Spleen (tissue), 11 donors: ENCODE measurements around the gene NRN1. TPM values are rescaled to one million over a fixed set of nuclear protein-coding genes. Genes with fewer than 3 reads are reported as not detected.

Source experiments
- DNase-seq: peaks from one replicate; pipeline ENCODE4 v3.0.0-alpha.2; 2020
- H3K27ac ChIP-seq, 8 donors: fragments of 200-600 bp; sonication (generic) in 7 of 8; 1 replicate in 4 of 8; 2 replicates in 4 of 8; pipeline versions ENCODE4 v1.5.0 to v1.8.0; 2016 to 2021; ENCODE audit warnings: inconsistent platforms in 4 of 8, mild to moderate bottlenecking in 4 of 8, moderate library complexity in 1 of 8
- H3K27me3 ChIP-seq, 7 donors: fragments of 200-600 bp; sonication (generic) in 6 of 7; replicated peaks in 1 of 7; 1 replicate in 4 of 7; 2 replicates in 3 of 7; pipeline versions ENCODE4 v1.5.0 to v1.8.0; 2016 to 2021; ENCODE audit warnings: inconsistent platforms in 3 of 7, mild to moderate bottlenecking in 1 of 7
- H3K36me3 ChIP-seq, 6 donors: fragments of 200-600 bp; sonication (generic) in 5 of 6; 1 replicate in 4 of 6; 2 replicates in 2 of 6; pipeline versions ENCODE4 v1.5.0 to v1.8.0; 2016 to 2021; ENCODE audit warnings: inconsistent platforms in 2 of 6
- H3K4me1 ChIP-seq, 6 donors: fragments of 200-600 bp; sonication (generic) in 5 of 6; 1 replicate in 3 of 6; 2 replicates in 3 of 6; pipeline versions ENCODE4 v1.5.0 to v1.8.0; 2016 to 2021; ENCODE audit warnings: inconsistent platforms in 3 of 6
- H3K4me3 ChIP-seq, 8 donors: fragments of 200-600 bp; sonication (generic) in 7 of 8; 1 replicate in 4 of 8; 2 replicates in 4 of 8; pipeline versions ENCODE4 v1.5.0 to v1.8.0; 2016 to 2021; ENCODE audit warnings: inconsistent platforms in 4 of 8, mild to moderate bottlenecking in 4 of 8, moderate library complexity in 2 of 8
- H3K9me3 ChIP-seq, 8 donors: fragments of 200-600 bp; sonication (generic) in 7 of 8; 1 replicate in 4 of 8; 2 replicates in 4 of 8; pipeline versions ENCODE4 v1.5.0 to v1.8.0; 2016 to 2021; ENCODE audit warnings: inconsistent platforms in 4 of 8
- POLR2A ChIP-seq, 3 donors: fragments of 450-650 bp; IDR thresholded peaks; one replicate each; pipeline ENCODE4 v1.5.1; 2017; ENCODE audit warnings: antibody characterized with exemption in 3 of 3, mild to moderate bottlenecking in 1 of 3
- POLR2AphosphoS5 ChIP-seq, 3 donors: sonication (generic); formaldehyde crosslinking; IDR thresholded peaks; one replicate each; pipeline ENCODE4 v1.5.1; 2017; ENCODE audit warnings: antibody characterized with exemption in 3 of 3
- WGBS, 5 donors: extraction: QIAGEN DNeasy Blood & Tissue Kit in 3 of 5; methylation state at CpG; one replicate each; pipeline versions ENCODE4 v1.1.5 to v1.1.7; 2013 to 2018; 5-methylcytosine and 5-hydroxymethylcytosine counted together
- intact Hi-C: fragments of 100-400 bp; cut with DNase I; formaldehyde crosslinking; loops from one replicate; pipeline ENCODE4 v1.15.0; 2023; ENCODE audit warnings: low total_unique reads
- polyA plus RNA-seq, 3 donors: library from polyadenylated mRNA; stranded (reverse); fragments of 200-250 nt; gene quantifications; one replicate each; pipeline ENCODE4 v1.2.1, GENCODE V29; 2013
- total RNA-seq, 7 donors: library from RNA; depleted of rRNA in 3 of 7; stranded (reverse); fragments of >200 nt in 3 of 7; fragmentation: NEBNext Ultra II Directional in 4 of 7; extraction: Animal tissue kit (Norgen Biotek cat#: 25700) in 4 of 7; gene quantifications; one replicate each; pipeline versions ENCODE4 v1.1.0 to v1.2.1, GENCODE V29; 2016 to 2021
- TF ChIP-seq, protein P1 (sequence below), 11 experiments: fragments of 200-600 bp in 7 of 11; fragments of 450-650 bp in 4 of 11; sonication (generic) in 4 of 11; IDR thresholded peaks in 8 of 11; conservative IDR thresholded peaks in 3 of 11; 1 replicate in 7 of 11; 2 replicates in 4 of 11; pipeline versions ENCODE4 v1.4.0 to v1.8.0; 2016 to 2021; ENCODE audit warnings: antibody characterized with exemption in 11 of 11, inconsistent platforms in 4 of 11, mild to moderate bottlenecking in 1 of 11
- donor health status: healthy with polysubstance abuse.
- donor health status: DM: no; HTN: no; CAD: no; lungs with moderate emphysema.
- donor health status: DM: no; HTN: no; CAD: no.
- donor health status: Bipolar disorder and iron deficiency.
- donor health status: healthy.
- donor health status: DM: no; HTN: no; CAD: no.
- donor health status: DM: yes; HTN: yes; CAD: no.

NRN1 gene
- total and polyA plus RNA-seq, 10 donors: 6.9 to 28.5 (median 18.3) TPM

GRCh38 chr6:5996714-5997419 lies 9.9 kb downstream of the NRN1 start:
- Histone ChIP-seq H3K4me1 (peaks cover 26 to 77% (median 51%) of the 10 kb centered on the region in 6 donors), H3K36me3 (no peaks in the 10 kb centered on the region), H3K9me3 (peaks cover 0 to 25% (median 3%) of the 10 kb centered on the region in 8 donors), H3K27ac (peak overlapping the region; percentile 58 to 88 (median 78)), H3K4me3 (peak overlapping the region; percentile 46 to 79 (median 56)), H3K27me3 (peaks cover 7 to 98% (median 95%) of the 10 kb centered on the region in 7 donors)
- intact Hi-C loops: no loop called here
- WGBS, 5 donors: 1 to 5% (median 3%) methylated on average over 48 of the region's 48 CpGs
- TF ChIP-seq POLR2AphosphoS5 (IDR thresholded peaks at IDR 0.05): peak in 2 of 3 donors; percentile 27 to 52
- TF ChIP-seq, protein P1, sequence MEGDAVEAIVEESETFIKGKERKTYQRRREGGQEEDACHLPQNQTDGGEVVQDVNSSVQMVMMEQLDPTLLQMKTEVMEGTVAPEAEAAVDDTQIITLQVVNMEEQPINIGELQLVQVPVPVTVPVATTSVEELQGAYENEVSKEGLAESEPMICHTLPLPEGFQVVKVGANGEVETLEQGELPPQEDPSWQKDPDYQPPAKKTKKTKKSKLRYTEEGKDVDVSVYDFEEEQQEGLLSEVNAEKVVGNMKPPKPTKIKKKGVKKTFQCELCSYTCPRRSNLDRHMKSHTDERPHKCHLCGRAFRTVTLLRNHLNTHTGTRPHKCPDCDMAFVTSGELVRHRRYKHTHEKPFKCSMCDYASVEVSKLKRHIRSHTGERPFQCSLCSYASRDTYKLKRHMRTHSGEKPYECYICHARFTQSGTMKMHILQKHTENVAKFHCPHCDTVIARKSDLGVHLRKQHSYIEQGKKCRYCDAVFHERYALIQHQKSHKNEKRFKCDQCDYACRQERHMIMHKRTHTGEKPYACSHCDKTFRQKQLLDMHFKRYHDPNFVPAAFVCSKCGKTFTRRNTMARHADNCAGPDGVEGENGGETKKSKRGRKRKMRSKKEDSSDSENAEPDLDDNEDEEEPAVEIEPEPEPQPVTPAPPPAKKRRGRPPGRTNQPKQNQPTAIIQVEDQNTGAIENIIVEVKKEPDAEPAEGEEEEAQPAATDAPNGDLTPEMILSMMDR (IDR thresholded peaks at IDR 0.05 in 8 of 11, conservative IDR thresholded peaks at IDR 0.05 in 3 of 11): no peak
- no peak for DNase-seq

DNA sequence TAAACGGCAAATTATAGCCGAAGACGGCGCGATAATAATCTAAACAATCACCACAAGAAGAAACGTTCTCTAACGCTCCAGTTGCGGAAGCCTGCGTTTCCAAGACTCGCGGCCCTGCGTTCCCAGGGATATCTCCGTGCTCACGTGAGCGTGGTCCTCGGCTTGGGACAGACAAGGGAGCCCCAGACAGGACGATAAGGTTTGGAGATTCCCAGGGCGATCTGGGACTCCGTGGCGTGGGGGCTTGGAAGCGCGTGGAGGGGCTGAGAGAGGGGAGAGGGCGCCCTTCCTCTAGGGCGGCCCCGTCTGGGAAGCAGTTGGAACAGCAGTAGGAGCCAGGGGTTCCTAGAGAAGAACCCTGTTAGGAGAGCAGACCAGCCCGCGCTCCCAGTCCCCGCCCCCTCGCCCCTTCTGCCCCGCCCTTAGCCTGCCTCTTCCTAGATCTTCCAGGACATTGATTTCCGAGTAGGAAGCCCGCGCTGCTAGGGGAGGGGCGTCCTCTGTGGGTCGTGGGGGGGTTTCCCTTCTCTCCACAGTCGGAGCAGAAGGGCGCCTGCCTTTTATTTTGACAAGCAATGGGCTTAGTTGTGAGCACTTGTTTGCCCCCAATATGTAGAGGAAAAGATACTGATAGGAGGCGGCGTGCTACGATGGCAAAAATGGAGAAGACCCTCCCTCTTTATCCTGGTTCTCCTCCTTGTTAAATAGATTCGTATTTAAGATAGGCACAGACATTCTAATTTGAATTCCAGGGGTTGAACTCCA lies 10.6 kb downstream of the NRN1 start:
- peaks cover 7 to 94% (median 87%) of the 10 kb centered on the region in 7 donors for H3K27me3 ChIP-seq
- H3K4me3 ChIP-seq: peak overlapping the region; percentile 46 to 79 (median 56)
- peaks cover 0 to 20% (median 3%) of the 10 kb centered on the region in 8 donors for H3K9me3 ChIP-seq
- WGBS, 5 donors: 4 to 7% (median 4%) methylated on average over 41 of the region's 41 CpGs
- H3K27ac ChIP-seq: peak overlapping the region; percentile 21 to 88 (median 78)
- H3K36me3 ChIP-seq: no peaks in the 10 kb centered on the region
- peaks cover 26 to 70% (median 47%) of the 10 kb centered on the region in 6 donors for H3K4me1 ChIP-seq
- TF ChIP-seq POLR2AphosphoS5 (IDR thresholded peaks at IDR 0.05): peak; percentile 33 to 70 (median 56)
- TF ChIP-seq POLR2A (IDR thresholded peaks at IDR 0.05): no peak
- TF ChIP-seq, protein P1 (IDR thresholded peaks at IDR 0.05 in 8 of 11, conservative IDR thresholded peaks at IDR 0.05 in 3 of 11): peak in 3 of 11 experiments; percentile 16 to 36 (median 18)
- peak; percentile 87 for DNase-seq
- intact Hi-C loops: no loop called here

DNA sequence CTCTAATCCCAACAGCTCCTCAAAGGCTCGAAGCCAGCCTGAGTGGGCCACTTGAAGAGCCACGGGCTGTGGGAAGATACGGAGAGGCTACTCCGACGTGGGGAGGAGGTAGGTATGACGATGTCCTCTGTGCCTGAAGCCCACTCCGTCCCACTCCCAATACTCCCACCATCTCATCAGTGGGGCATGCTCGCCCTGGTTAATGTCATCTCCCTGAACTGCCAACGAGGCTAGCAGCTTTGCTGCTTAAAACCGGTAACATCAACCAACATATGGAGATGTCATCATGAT lies 11.1 kb downstream of the NRN1 start:
- no peak for TF ChIP-seq POLR2AphosphoS5 (IDR thresholded peaks at IDR 0.05)
- TF ChIP-seq, protein P1 (IDR thresholded peaks at IDR 0.05 in 8 of 11, conservative IDR thresholded peaks at IDR 0.05 in 3 of 11): no peak
- no peak for TF ChIP-seq POLR2A (IDR thresholded peaks at IDR 0.05)
- no peaks in the 10 kb centered on the region for H3K36me3 ChIP-seq
- peaks cover 7 to 89% (median 83%) of the 10 kb centered on the region in 7 donors for H3K27me3 ChIP-seq
- DNase-seq: no peak
- H3K27ac ChIP-seq: peak overlapping the region in 5 of 8 donors; percentile 76 to 88 (median 79)
- H3K9me3 ChIP-seq: peaks cover 0 to 20% (median 3%) of the 10 kb centered on the region in 8 donors
- peak overlapping the region in 6 of 8 donors; percentile 55 to 79 (median 59) for H3K4me3 ChIP-seq
- 21 to 32% (median 21%) methylated on average over 10 of the region's 10 CpGs for WGBS, 5 donors
- intact Hi-C loops: no loop called here
- H3K4me1 ChIP-seq: peaks cover 26 to 65% (median 47%) of the 10 kb centered on the region in 6 donors
